Omental fat pad (tissue), 4 donors: ENCODE measurements around the gene SERPING1. TPM values are rescaled to one million over a fixed set of nuclear protein-coding genes. Genes with fewer than 3 reads are reported as not detected.

Experiments
- ATAC-seq: fragments of 150-250 bp; one replicate; pipeline ENCODE4 v1.9.1; 2016; ENCODE audit warnings: mild to moderate bottlenecking, moderate library complexity; ENCODE audit not compliant: low FRiP score
- DNase-seq: peaks from one replicate; pipeline ENCODE4 v3.0.0-alpha.2; 2019; ENCODE audit warnings: low spot score
- total RNA-seq, 4 donors: library from RNA; depleted of rRNA; stranded (reverse); fragments of >200 nt; gene quantifications; one replicate each; pipeline ENCODE4 v1.1.0, GENCODE V29; 2016
- TF ChIP-seq, protein P1 (sequence below), 3 donors: fragments of 450-650 bp; IDR thresholded peaks; one replicate each; pipeline ENCODE4 v1.5.1; 2016 to 2017; ENCODE audit warnings: antibody characterized with exemption in 3 of 3, mild to moderate bottlenecking in 3 of 3, moderate library complexity in 2 of 3

SERPING1 gene
- total RNA-seq, 4 donors from 2014 or later: 500 to 1,674 (median 892) TPM

DNA sequence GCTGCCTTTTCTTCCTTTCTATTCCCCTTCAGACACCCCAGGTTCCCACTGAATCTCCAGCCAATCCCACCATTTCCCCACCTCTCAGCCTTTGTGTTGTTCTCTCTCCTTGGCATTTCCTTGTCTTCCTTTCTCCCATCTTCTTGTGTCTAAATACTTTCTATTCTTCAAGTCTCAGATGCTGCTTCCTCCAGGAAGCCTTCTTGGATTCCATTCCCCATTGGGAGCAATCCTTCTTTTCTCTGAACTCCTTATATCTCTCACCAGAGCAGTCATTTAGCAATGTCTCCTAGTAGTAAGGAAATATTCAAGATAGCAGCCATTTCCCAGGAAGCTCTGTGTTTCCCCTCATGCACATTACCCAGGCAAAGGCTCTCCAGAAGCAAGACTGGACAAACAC, 36.8 kb downstream of the SERPING1 start:
- TF ChIP-seq, protein P1, sequence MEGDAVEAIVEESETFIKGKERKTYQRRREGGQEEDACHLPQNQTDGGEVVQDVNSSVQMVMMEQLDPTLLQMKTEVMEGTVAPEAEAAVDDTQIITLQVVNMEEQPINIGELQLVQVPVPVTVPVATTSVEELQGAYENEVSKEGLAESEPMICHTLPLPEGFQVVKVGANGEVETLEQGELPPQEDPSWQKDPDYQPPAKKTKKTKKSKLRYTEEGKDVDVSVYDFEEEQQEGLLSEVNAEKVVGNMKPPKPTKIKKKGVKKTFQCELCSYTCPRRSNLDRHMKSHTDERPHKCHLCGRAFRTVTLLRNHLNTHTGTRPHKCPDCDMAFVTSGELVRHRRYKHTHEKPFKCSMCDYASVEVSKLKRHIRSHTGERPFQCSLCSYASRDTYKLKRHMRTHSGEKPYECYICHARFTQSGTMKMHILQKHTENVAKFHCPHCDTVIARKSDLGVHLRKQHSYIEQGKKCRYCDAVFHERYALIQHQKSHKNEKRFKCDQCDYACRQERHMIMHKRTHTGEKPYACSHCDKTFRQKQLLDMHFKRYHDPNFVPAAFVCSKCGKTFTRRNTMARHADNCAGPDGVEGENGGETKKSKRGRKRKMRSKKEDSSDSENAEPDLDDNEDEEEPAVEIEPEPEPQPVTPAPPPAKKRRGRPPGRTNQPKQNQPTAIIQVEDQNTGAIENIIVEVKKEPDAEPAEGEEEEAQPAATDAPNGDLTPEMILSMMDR (IDR thresholded peaks at IDR 0.05): no peak
- ATAC-seq: no peak

DNA sequence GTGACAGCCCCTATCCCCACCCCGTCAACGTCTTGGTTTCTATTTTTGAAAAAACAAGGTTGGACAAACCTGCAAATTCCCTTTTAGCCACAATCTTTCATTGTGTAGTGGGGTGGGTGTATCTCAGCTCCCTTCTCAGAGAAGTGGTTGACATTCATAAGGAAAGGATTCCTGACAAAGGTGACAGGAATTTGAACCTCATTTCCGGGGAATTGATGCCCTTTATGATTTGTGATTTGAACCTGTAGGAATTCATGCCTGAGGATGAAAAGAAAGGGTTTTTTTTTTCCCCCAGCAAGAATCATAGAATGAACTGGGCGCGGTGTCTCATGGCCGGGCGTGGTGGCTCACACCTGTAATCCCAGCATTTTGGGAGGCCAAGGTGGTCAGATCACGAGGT, 37.8 kb downstream of the SERPING1 start:
- TF ChIP-seq, protein P1 (IDR thresholded peaks at IDR 0.05): no peak
- DNase-seq (no peak), ATAC-seq (no peak)

More for the DNA sequence above, 36.8 kb downstream of the SERPING1 start:
- DNase-seq: no peak

DNA sequence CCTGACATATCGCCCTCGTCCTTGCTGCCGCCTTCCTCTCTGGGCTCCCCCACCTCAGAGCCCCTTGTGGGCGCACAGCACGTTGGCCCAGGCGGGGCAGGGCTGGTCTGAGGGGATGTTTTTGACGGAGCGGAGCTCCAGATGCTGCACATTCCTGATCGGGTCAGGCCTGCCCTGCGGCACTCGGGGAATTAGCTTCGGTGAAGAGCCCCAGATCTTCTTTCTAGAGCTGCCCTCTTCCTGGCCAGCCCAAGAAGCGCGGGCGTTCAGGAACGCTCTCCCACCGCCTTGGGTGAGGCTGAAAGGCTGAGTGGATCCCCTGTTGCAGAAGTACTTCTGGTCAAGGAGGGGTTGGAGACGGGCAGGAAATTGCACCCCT, 40.1 kb downstream of the SERPING1 start:
- DNase-seq: no peak
- peak; percentile 13 for ATAC-seq
- TF ChIP-seq, protein P1 (IDR thresholded peaks at IDR 0.05): no peak

DNA sequence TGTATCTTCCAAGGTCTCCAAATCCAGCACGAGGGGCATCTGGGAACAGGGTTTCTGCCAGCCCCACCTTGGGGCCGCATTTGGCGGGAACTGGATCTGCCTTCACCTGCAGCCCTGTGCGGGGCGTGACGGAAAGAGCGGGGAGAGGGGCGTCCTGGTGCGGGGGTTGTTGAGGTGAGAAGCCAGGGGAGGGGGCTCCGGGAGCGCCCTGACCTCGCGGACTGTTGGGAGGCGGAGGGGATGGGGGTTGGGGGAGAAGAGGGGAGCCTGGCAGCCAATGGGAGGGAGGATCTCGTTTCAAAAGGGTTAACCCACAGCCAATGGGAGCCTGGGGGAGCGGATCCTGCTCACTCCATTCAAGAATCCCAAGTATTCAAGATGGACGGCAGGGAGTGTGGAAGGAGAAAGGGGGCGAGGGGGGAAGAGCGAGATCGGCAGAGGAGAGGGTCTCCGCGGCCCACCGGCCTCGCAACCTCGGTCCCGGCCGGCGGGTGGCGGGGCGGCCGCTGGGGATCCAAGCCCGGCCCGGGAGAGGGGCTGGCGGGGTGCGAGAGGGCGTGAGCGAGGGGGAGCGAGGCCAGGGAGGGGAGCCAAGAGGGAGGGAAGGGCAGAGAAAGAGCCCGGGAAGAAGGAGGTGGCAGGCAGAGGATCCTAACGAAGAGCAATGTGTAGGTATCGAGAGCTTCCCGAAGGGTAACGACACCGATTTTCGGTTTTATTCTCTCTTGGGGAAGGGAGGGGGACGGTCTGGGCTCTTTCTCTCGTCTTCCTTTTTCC, 40.7 kb downstream of the SERPING1 start:
- ATAC-seq (peak; percentile 77), DNase-seq (no peak)
- TF ChIP-seq, protein P1 (IDR thresholded peaks at IDR 0.05): no peak

DNA sequence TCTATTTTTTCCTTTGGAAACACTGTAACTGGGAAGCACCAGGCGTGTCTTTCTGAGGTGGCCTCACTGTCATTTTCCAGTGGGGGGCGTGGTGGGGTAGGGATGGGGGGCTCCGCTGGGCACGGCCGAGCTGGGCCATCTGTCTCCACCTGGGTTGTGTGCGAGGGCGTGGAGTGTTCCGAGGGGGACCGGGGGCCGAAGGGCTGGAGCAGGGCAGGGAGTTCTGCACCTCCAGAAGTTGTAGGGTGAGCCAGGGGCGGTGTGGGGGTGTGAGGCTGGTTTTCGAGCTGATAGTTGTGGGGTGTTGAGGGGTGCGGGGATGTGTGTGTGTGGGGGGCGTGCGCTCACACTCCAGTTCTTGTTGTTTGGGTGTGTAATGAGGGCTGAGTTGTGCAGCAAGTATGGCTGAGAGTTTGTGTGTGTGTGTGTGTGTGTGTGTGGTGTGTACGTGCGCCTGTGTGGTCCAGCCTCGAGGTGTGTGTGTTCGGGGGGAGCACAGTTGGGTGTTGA, 41.4 kb downstream of the SERPING1 start:
- no peak for ATAC-seq
- DNase-seq: no peak
- TF ChIP-seq, protein P1 (IDR thresholded peaks at IDR 0.05): no peak

DNA sequence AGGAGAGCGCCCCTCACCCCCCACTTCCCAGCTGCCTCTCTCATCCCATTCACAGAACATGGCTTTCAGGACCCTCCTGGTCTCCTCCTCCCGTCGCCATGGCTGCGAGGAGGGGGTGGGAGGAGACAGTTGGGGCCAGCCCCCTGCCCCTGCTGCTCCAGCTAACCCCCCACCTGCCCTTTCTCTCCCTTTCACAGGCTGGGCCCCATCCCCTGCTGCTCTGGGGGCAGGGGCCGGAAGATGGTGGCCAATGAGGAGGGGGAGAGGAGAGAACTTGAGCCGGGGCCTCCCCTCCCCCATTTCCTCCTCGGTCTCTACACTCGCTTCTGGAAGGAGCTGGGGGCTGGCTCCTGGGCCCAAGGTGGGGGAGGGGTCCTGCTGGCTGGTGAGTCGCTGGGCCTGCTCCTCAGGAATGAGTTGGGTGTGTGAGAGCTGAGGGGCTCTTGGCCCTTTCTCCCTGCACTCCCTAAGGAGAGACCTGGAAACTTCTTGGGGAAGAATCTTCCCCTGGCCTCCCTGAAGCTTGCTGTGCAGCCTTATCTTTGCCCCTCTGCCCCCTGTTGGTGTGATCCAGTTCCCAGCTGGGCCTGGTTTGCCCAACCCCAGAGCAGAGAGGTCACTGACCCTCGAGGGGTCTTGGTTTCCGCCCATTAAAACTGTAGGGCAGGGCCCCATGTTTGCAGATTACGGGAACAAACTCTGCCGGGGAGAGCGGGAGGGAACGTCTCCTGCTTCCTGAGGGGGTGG, 42.0 kb downstream of the SERPING1 start:
- TF ChIP-seq, protein P1 (IDR thresholded peaks at IDR 0.05): no peak
- ATAC-seq: no peak

More for the DNA sequence above, 42.0 kb downstream of the SERPING1 start:
- no peak for DNase-seq
